ENCODE measurements around the gene CDK11A.
"Not testable (repeated sequence)": the region's sequence is repeated elsewhere in the genome, so short reads cannot be mapped to it uniquely, and the experiment has no call there.

Gene CDK11A

GRCh38 chr1:1724035-1724864 is at the start of gene CDK11A:
Gene CDK11A (minus strand): TSS chr1:1724357. CDS start chr1:1722818, 1,539 bp downstream.
- H3K4me1 ChIP-seq (ENCODE audit: control insufficient read depth, insufficient read depth, low read length); H3K27me3 ChIP-seq (ENCODE audit: control insufficient read depth, insufficient read depth, low read length); H3K9me3 ChIP-seq (ENCODE audit: control insufficient read depth, insufficient read depth, low read length); H3K36me3 ChIP-seq (ENCODE audit: control insufficient read depth, insufficient read depth, low read length): not testable (repeated sequence)
- Histone ChIP-seq H3K9ac (ENCODE audit: low read depth, low read length) (peak within 1 kb of the TSS; percentile 54), H3K4me3 (ENCODE audit: low read depth, low read length) (peak within 1 kb of the TSS; percentile 50)

- no peaks in the 10 kb centered on the region for H3K36me3 ChIP-seq (ENCODE audit: control insufficient read depth, insufficient read depth, low read length)
- peaks cover 13% of the 10 kb centered on the region for H3K4me1 ChIP-seq (ENCODE audit: control insufficient read depth, insufficient read depth, low read length)
- H3K4me3 ChIP-seq (ENCODE audit: low read depth, low read length), result no peak overlapping the region
- H3K9me3 ChIP-seq (ENCODE audit: control insufficient read depth, insufficient read depth, low read length), result no peaks in the 10 kb centered on the region
- H3K9ac ChIP-seq (ENCODE audit: low read depth, low read length), result no peak overlapping the region
- H3K27me3 ChIP-seq (ENCODE audit: control insufficient read depth, insufficient read depth, low read length), result no peaks in the 10 kb centered on the region
Observed at GRCh38 chr1:1773874-1774273, 49.7 kb upstream of the CDK11A start.

GRCh38 chr1:1771096-1771495 is 46.9 kb upstream of the CDK11A start:
- Histone ChIP-seq H3K4me1 (ENCODE audit: control insufficient read depth, insufficient read depth, low read length) (peaks cover 7% of the 10 kb centered on the region), H3K4me3 (ENCODE audit: low read depth, low read length) (no peak overlapping the region), H3K36me3 (ENCODE audit: control insufficient read depth, insufficient read depth, low read length) (no peaks in the 10 kb centered on the region), H3K9me3 (ENCODE audit: control insufficient read depth, insufficient read depth, low read length) (no peaks in the 10 kb centered on the region), H3K27me3 (ENCODE audit: control insufficient read depth, insufficient read depth, low read length) (no peaks in the 10 kb centered on the region), H3K9ac (ENCODE audit: low read depth, low read length) (no peak overlapping the region)

GRCh38 chr1:1770102-1770501 is 45.9 kb upstream of the CDK11A start:
- H3K4me1 ChIP-seq (ENCODE audit: control insufficient read depth, insufficient read depth, low read length), result no peaks in the 10 kb centered on the region
- no peaks in the 10 kb centered on the region for H3K9me3 ChIP-seq (ENCODE audit: control insufficient read depth, insufficient read depth, low read length)
- H3K9ac ChIP-seq (ENCODE audit: low read depth, low read length), result no peak overlapping the region
- H3K27me3 ChIP-seq (ENCODE audit: control insufficient read depth, insufficient read depth, low read length), result no peaks in the 10 kb centered on the region
- H3K36me3 ChIP-seq (ENCODE audit: control insufficient read depth, insufficient read depth, low read length), result no peaks in the 10 kb centered on the region
- H3K4me3 ChIP-seq (ENCODE audit: low read depth, low read length), result no peak overlapping the region

- Histone ChIP-seq H3K4me3 (ENCODE audit: low read depth, low read length) (no peak overlapping the region), H3K9ac (ENCODE audit: low read depth, low read length) (no peak overlapping the region), H3K36me3 (ENCODE audit: control insufficient read depth, insufficient read depth, low read length) (peaks cover 3% of the 10 kb centered on the region)
Observed at GRCh38 chr1:1768249-1768992, 44.3 kb upstream of the CDK11A start.

GRCh38 chr1:1764876-1765470 is 40.8 kb upstream of the CDK11A start:
- Histone ChIP-seq H3K9ac (ENCODE audit: low read depth, low read length) (no peak overlapping the region), H3K36me3 (ENCODE audit: control insufficient read depth, insufficient read depth, low read length) (peaks cover 25% of the 10 kb centered on the region), H3K27me3 (ENCODE audit: control insufficient read depth, insufficient read depth, low read length) (no peaks in the 10 kb centered on the region), H3K4me3 (ENCODE audit: low read depth, low read length) (no peak overlapping the region), H3K4me1 (ENCODE audit: control insufficient read depth, insufficient read depth, low read length) (no peaks in the 10 kb centered on the region), H3K9me3 (ENCODE audit: control insufficient read depth, insufficient read depth, low read length) (no peaks in the 10 kb centered on the region)

More at GRCh38 chr1:1768249-1768992, 44.3 kb upstream of the CDK11A start:
- no peaks in the 10 kb centered on the region for H3K9me3 ChIP-seq (ENCODE audit: control insufficient read depth, insufficient read depth, low read length)
- H3K27me3 ChIP-seq (ENCODE audit: control insufficient read depth, insufficient read depth, low read length), result no peaks in the 10 kb centered on the region
- H3K4me1 ChIP-seq (ENCODE audit: control insufficient read depth, insufficient read depth, low read length), result no peaks in the 10 kb centered on the region

- no peaks in the 10 kb centered on the region for H3K4me1 ChIP-seq (ENCODE audit: control insufficient read depth, insufficient read depth, low read length)
- no peaks in the 10 kb centered on the region for H3K27me3 ChIP-seq (ENCODE audit: control insufficient read depth, insufficient read depth, low read length)
- no peak overlapping the region for H3K4me3 ChIP-seq (ENCODE audit: low read depth, low read length)
- H3K9ac ChIP-seq (ENCODE audit: low read depth, low read length), result no peak overlapping the region
- H3K36me3 ChIP-seq (ENCODE audit: control insufficient read depth, insufficient read depth, low read length), result peaks cover 34% of the 10 kb centered on the region
- H3K9me3 ChIP-seq (ENCODE audit: control insufficient read depth, insufficient read depth, low read length), result no peaks in the 10 kb centered on the region
Observed at GRCh38 chr1:1763657-1764621, 39.8 kb upstream of the CDK11A start.

GRCh38 chr1:1761504-1762376 is 37.6 kb upstream of the CDK11A start:
- no peaks in the 10 kb centered on the region for H3K4me1 ChIP-seq (ENCODE audit: control insufficient read depth, insufficient read depth, low read length)
- H3K36me3 ChIP-seq (ENCODE audit: control insufficient read depth, insufficient read depth, low read length), result peaks cover 45% of the 10 kb centered on the region

GRCh38 chr1:1760715-1761114 is 36.6 kb upstream of the CDK11A start:
- Histone ChIP-seq H3K9me3 (ENCODE audit: control insufficient read depth, insufficient read depth, low read length) (no peaks in the 10 kb centered on the region), H3K9ac (ENCODE audit: low read depth, low read length) (no peak overlapping the region), H3K27me3 (ENCODE audit: control insufficient read depth, insufficient read depth, low read length) (no peaks in the 10 kb centered on the region), H3K4me1 (ENCODE audit: control insufficient read depth, insufficient read depth, low read length) (no peaks in the 10 kb centered on the region), H3K4me3 (ENCODE audit: low read depth, low read length) (no peak overlapping the region), H3K36me3 (ENCODE audit: control insufficient read depth, insufficient read depth, low read length) (peaks cover 55% of the 10 kb centered on the region)

More at GRCh38 chr1:1761504-1762376, 37.6 kb upstream of the CDK11A start:
- H3K4me3 ChIP-seq (ENCODE audit: low read depth, low read length), result no peak overlapping the region
- H3K9me3 ChIP-seq (ENCODE audit: control insufficient read depth, insufficient read depth, low read length), result no peaks in the 10 kb centered on the region
- H3K9ac ChIP-seq (ENCODE audit: low read depth, low read length), result no peak overlapping the region
- no peaks in the 10 kb centered on the region for H3K27me3 ChIP-seq (ENCODE audit: control insufficient read depth, insufficient read depth, low read length)

- no peaks in the 10 kb centered on the region for H3K4me1 ChIP-seq (ENCODE audit: control insufficient read depth, insufficient read depth, low read length)
- no peak overlapping the region for H3K9ac ChIP-seq (ENCODE audit: low read depth, low read length)
- H3K27me3 ChIP-seq (ENCODE audit: control insufficient read depth, insufficient read depth, low read length), result no peaks in the 10 kb centered on the region
- H3K9me3 ChIP-seq (ENCODE audit: control insufficient read depth, insufficient read depth, low read length), result no peaks in the 10 kb centered on the region
- H3K36me3 ChIP-seq (ENCODE audit: control insufficient read depth, insufficient read depth, low read length), result peaks cover 58% of the 10 kb centered on the region
- no peak overlapping the region for H3K4me3 ChIP-seq (ENCODE audit: low read depth, low read length)
Observed at GRCh38 chr1:1760345-1760650, 36.1 kb upstream of the CDK11A start.

All from iPS-15b (cell line).